Transverse colon (tissue), 3 donors: ENCODE results near the gene HEPN1.

Experiments used
- EP300 ChIP-seq: sonication (generic); formaldehyde crosslinking; IDR thresholded peaks from one replicate; pipeline ENCODE4 v1.6.1; 2017; ENCODE audit warnings: antibody characterized with exemption, low read depth
- POLR2A ChIP-seq: fragments of 450-650 bp; IDR thresholded peaks from one replicate; pipeline ENCODE4 v1.6.1; 2016; ENCODE audit warnings: antibody characterized with exemption, mild to moderate bottlenecking, moderate library complexity
- TF ChIP-seq, protein P1 (sequence below), 5 experiments: fragments of 200-600 bp in 3 of 5; fragments of 450-650 bp in 2 of 5; sonication (generic) in 3 of 5; IDR thresholded peaks; 1 replicate in 2 of 5; 2 replicates in 3 of 5; pipeline ENCODE4 v1.5.1; 2016 to 2017; ENCODE audit warnings: antibody characterized with exemption in 5 of 5, inconsistent platforms in 3 of 5, mild to moderate bottlenecking in 2 of 5, moderate library complexity in 1 of 5

DNA sequence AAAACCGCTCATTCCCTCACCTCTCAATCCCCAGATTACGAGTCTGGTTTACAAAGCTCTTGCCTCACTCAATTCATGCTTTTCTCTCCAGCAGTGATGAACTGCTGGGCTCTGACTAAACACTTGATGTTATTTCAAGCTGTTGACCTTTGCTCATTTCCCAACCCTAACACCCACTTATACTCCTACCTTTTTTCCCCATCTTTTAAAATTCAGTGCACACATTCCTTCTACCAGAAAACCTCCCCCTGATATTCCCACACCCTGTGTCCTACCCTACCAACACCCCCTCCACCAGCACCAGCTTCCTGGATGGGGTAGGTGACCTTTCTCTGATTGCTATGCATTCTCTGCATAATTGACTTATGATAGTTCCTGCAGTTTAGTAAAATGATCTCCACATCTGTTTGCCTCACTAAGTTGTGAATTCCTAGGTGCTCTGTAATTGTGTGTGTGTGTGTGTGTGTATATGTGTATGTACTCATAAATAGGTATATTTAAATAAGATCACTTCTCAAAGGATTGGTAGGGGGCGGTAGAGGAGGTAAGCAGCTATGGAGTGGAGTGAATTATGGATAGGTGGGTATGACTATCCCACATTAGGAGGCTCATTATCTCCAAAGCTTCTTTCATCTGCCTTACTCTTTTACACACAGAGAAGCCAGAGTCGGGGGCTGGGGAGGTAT, 16.0 kb downstream of the HEPN1 start:
- TF ChIP-seq POLR2A (no peak), EP300 (no peak)
- TF ChIP-seq, protein P1, sequence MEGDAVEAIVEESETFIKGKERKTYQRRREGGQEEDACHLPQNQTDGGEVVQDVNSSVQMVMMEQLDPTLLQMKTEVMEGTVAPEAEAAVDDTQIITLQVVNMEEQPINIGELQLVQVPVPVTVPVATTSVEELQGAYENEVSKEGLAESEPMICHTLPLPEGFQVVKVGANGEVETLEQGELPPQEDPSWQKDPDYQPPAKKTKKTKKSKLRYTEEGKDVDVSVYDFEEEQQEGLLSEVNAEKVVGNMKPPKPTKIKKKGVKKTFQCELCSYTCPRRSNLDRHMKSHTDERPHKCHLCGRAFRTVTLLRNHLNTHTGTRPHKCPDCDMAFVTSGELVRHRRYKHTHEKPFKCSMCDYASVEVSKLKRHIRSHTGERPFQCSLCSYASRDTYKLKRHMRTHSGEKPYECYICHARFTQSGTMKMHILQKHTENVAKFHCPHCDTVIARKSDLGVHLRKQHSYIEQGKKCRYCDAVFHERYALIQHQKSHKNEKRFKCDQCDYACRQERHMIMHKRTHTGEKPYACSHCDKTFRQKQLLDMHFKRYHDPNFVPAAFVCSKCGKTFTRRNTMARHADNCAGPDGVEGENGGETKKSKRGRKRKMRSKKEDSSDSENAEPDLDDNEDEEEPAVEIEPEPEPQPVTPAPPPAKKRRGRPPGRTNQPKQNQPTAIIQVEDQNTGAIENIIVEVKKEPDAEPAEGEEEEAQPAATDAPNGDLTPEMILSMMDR (IDR thresholded peaks at IDR 0.05): no peak
